HG02763 (cell line): ENCODE results near the gene CCDC127.
A peak's percentile ranks its signal among the peaks of the same experiment; 100 is the strongest.

Experiments used
- ATAC-seq: cut with Tn5 transposase; IDR thresholded peaks from one replicate; pipeline ENCODE4 v1.9.1; 2021; ENCODE audit warnings: mild to moderate bottlenecking, moderate library complexity; ENCODE audit not compliant: unreplicated experiment

The CCDC127 gene

GRCh38 chr5:191036-191948 is 26.7 kb downstream of the CCDC127 start, which contains the start of gene LRRC14B:
LRRC14B (plus strand) TSS chr5:191495; CDS start chr5:191539, 44 bp downstream.
- no peak for ATAC-seq

GRCh38 chr5:190366-191035 is 27.5 kb downstream of the CCDC127 start:
- no peak for ATAC-seq

- ATAC-seq = no peak
Observed at GRCh38 chr5:189976-190365, 28.0 kb downstream of the CCDC127 start.

- ATAC-seq = no peak
Observed at GRCh38 chr5:189486-189885, 28.5 kb downstream of the CCDC127 start.

GRCh38 chr5:188488-189481 is 29.2 kb downstream of the CCDC127 start:
- peak; percentile 69 for ATAC-seq

- no peak for ATAC-seq
Observed at GRCh38 chr5:187617-188451, 30.1 kb downstream of the CCDC127 start.

- no peak for ATAC-seq
Observed at GRCh38 chr5:187042-187431, 30.9 kb downstream of the CCDC127 start.

- no peak for ATAC-seq
Observed at GRCh38 chr5:186091-187041, 31.6 kb downstream of the CCDC127 start.

- no peak for ATAC-seq
Observed at GRCh38 chr5:185095-186070, 32.6 kb downstream of the CCDC127 start.

GRCh38 chr5:184471-184870 is 33.5 kb downstream of the CCDC127 start:
- no peak for ATAC-seq

- ATAC-seq = no peak
Observed at GRCh38 chr5:182126-182525, 35.8 kb downstream of the CCDC127 start.

- ATAC-seq = no peak
Observed at GRCh38 chr5:181566-181965, 36.4 kb downstream of the CCDC127 start.

GRCh38 chr5:181160-181559 is 36.8 kb downstream of the CCDC127 start:
- ATAC-seq = no peak

GRCh38 chr5:180286-180918 is 37.6 kb downstream of the CCDC127 start:
- no peak for ATAC-seq

GRCh38 chr5:179401-179800 is 38.6 kb downstream of the CCDC127 start:
- ATAC-seq = no peak

- no peak for ATAC-seq
Observed at GRCh38 chr5:178110-178509, 39.8 kb downstream of the CCDC127 start.

- no peak for ATAC-seq
Observed at GRCh38 chr5:176296-176823, 41.6 kb downstream of the CCDC127 start.
